ENCODE measurements around the gene DNASE1L2. TPM values are rescaled to one million over a fixed set of nuclear protein-coding genes. Genes with fewer than 3 reads are reported as not detected.

DNASE1L2 gene
- total and polyA plus RNA-seq, 9 donors, result 0.60 to 1.2 (median 0.85) TPM

GRCh38 chr16:2194852-2195321, 41.4 kb upstream of the DNASE1L2 start:
- peaks cover 18% of the 10 kb centered on the region for H3K4me1 ChIP-seq (ENCODE audit: control insufficient read depth, insufficient read depth, low read length)
- H3K27me3 ChIP-seq (ENCODE audit: control insufficient read depth, insufficient read depth, low read length), result peaks cover 50% of the 10 kb centered on the region
- H3K36me3 ChIP-seq (ENCODE audit: control insufficient read depth, insufficient read depth, low read length), result no peaks in the 10 kb centered on the region
- H3K4me3 ChIP-seq (ENCODE audit: low read length), result no peak overlapping the region
- peak; percentile 57 for DNase-seq
- H3K27ac ChIP-seq (ENCODE audit: low read length), result no peak overlapping the region
- H3K9me3 ChIP-seq (replicated peaks; ENCODE audit: control insufficient read depth, low read depth, low read length), result no peaks in the 10 kb centered on the region
- 26% methylated on average over 5 of the region's 10 CpGs for WGBS (ENCODE audit: insufficient coverage)

GRCh38 chr16:2195322-2196161, 40.7 kb upstream of the DNASE1L2 start:
- WGBS (ENCODE audit: insufficient coverage), result 0% methylated on average over 34 of the region's 49 CpGs
- H3K36me3 ChIP-seq (ENCODE audit: control insufficient read depth, insufficient read depth, low read length), result no peaks in the 10 kb centered on the region

GRCh38 chr16:2196162-2196980, 39.9 kb upstream of the DNASE1L2 start, which contains the start of gene CASKIN1:
TSS of gene CASKIN1 (minus strand) at chr16:2196605. CDS start at chr16:2196432, 173 bp downstream.
- no peaks in the 10 kb centered on the region for H3K36me3 ChIP-seq (ENCODE audit: control insufficient read depth, insufficient read depth, low read length)
- DNase-seq, result no peak
- no peak within 1 kb of the TSS for H3K27ac ChIP-seq (ENCODE audit: low read length)
- peaks cover 50% of the 10 kb centered on the region for H3K27me3 ChIP-seq (ENCODE audit: control insufficient read depth, insufficient read depth, low read length)
- WGBS (ENCODE audit: insufficient coverage), result under 1% methylated on average over 98 of the region's 129 CpGs
- H3K4me3 ChIP-seq (ENCODE audit: low read length), result peak within 1 kb of the TSS; percentile 24
- no peaks in the 10 kb centered on the region for H3K9me3 ChIP-seq (replicated peaks; ENCODE audit: control insufficient read depth, low read depth, low read length)
- H3K4me1 ChIP-seq (ENCODE audit: control insufficient read depth, insufficient read depth, low read length), result peaks cover 18% of the 10 kb centered on the region

More at GRCh38 chr16:2195322-2196161, 40.7 kb upstream of the DNASE1L2 start:
- Histone ChIP-seq H3K4me1 (ENCODE audit: control insufficient read depth, insufficient read depth, low read length) (peaks cover 18% of the 10 kb centered on the region), H3K9me3 (replicated peaks; ENCODE audit: control insufficient read depth, low read depth, low read length) (no peaks in the 10 kb centered on the region), H3K27me3 (ENCODE audit: control insufficient read depth, insufficient read depth, low read length) (peaks cover 50% of the 10 kb centered on the region), H3K4me3 (ENCODE audit: low read length) (peak overlapping the region; percentile 24), H3K27ac (ENCODE audit: low read length) (no peak overlapping the region)
- no peak for DNase-seq

GRCh38 chr16:2196981-2197511, 39.2 kb upstream of the DNASE1L2 start:
- Histone ChIP-seq H3K36me3 (ENCODE audit: control insufficient read depth, insufficient read depth, low read length) (no peaks in the 10 kb centered on the region), H3K4me3 (ENCODE audit: low read length) (no peak overlapping the region), H3K4me1 (ENCODE audit: control insufficient read depth, insufficient read depth, low read length) (peaks cover 18% of the 10 kb centered on the region), H3K27ac (ENCODE audit: low read length) (no peak overlapping the region), H3K27me3 (ENCODE audit: control insufficient read depth, insufficient read depth, low read length) (peaks cover 52% of the 10 kb centered on the region), H3K9me3 (replicated peaks; ENCODE audit: control insufficient read depth, low read depth, low read length) (no peaks in the 10 kb centered on the region)
- 22% methylated on average over 23 of the region's 32 CpGs for WGBS (ENCODE audit: insufficient coverage)
- DNase-seq, result no peak

- H3K36me3 ChIP-seq (ENCODE audit: control insufficient read depth, insufficient read depth, low read length), result no peaks in the 10 kb centered on the region
- no peaks in the 10 kb centered on the region for H3K9me3 ChIP-seq (replicated peaks; ENCODE audit: control insufficient read depth, low read depth, low read length)
- peaks cover 52% of the 10 kb centered on the region for H3K27me3 ChIP-seq (ENCODE audit: control insufficient read depth, insufficient read depth, low read length)
- no peak overlapping the region for H3K27ac ChIP-seq (ENCODE audit: low read length)
- 82% methylated on average over 3 of the region's 6 CpGs for WGBS (ENCODE audit: insufficient coverage)
- DNase-seq, result no peak
- H3K4me1 ChIP-seq (ENCODE audit: control insufficient read depth, insufficient read depth, low read length), result peaks cover 18% of the 10 kb centered on the region
- H3K4me3 ChIP-seq (ENCODE audit: low read length), result no peak overlapping the region
Measured at GRCh38 chr16:2197765-2198164, 38.5 kb upstream of the DNASE1L2 start.

GRCh38 chr16:2198283-2198682, 38.0 kb upstream of the DNASE1L2 start:
- Histone ChIP-seq H3K4me1 (ENCODE audit: control insufficient read depth, insufficient read depth, low read length) (peaks cover 18% of the 10 kb centered on the region), H3K27ac (ENCODE audit: low read length) (no peak overlapping the region), H3K9me3 (replicated peaks; ENCODE audit: control insufficient read depth, low read depth, low read length) (no peaks in the 10 kb centered on the region), H3K36me3 (ENCODE audit: control insufficient read depth, insufficient read depth, low read length) (no peaks in the 10 kb centered on the region), H3K27me3 (ENCODE audit: control insufficient read depth, insufficient read depth, low read length) (peaks cover 52% of the 10 kb centered on the region), H3K4me3 (ENCODE audit: low read length) (no peak overlapping the region)
- no peak for DNase-seq
- WGBS (ENCODE audit: insufficient coverage), result no CpG with 5 or more reads among the region's 4 CpGs

- 44% methylated on average over 5 of the region's 5 CpGs for WGBS (ENCODE audit: insufficient coverage)
- H3K4me1 ChIP-seq (ENCODE audit: control insufficient read depth, insufficient read depth, low read length), result peaks cover 18% of the 10 kb centered on the region
- H3K27me3 ChIP-seq (ENCODE audit: control insufficient read depth, insufficient read depth, low read length), result peaks cover 45% of the 10 kb centered on the region
- no peaks in the 10 kb centered on the region for H3K36me3 ChIP-seq (ENCODE audit: control insufficient read depth, insufficient read depth, low read length)
- no peaks in the 10 kb centered on the region for H3K9me3 ChIP-seq (replicated peaks; ENCODE audit: control insufficient read depth, low read depth, low read length)
- no peak overlapping the region for H3K4me3 ChIP-seq (ENCODE audit: low read length)
- no peak overlapping the region for H3K27ac ChIP-seq (ENCODE audit: low read length)
- DNase-seq, result no peak
Measured at GRCh38 chr16:2199095-2199494, 37.1 kb upstream of the DNASE1L2 start.

GRCh38 chr16:2199621-2200139, 36.6 kb upstream of the DNASE1L2 start:
- H3K9me3 ChIP-seq (replicated peaks; ENCODE audit: control insufficient read depth, low read depth, low read length), result no peaks in the 10 kb centered on the region
- H3K27ac ChIP-seq (ENCODE audit: low read length), result no peak overlapping the region
- H3K36me3 ChIP-seq (ENCODE audit: control insufficient read depth, insufficient read depth, low read length), result no peaks in the 10 kb centered on the region
- WGBS (ENCODE audit: insufficient coverage), result 41% methylated on average over 11 of the region's 14 CpGs
- DNase-seq, result no peak
- peaks cover 16% of the 10 kb centered on the region for H3K4me1 ChIP-seq (ENCODE audit: control insufficient read depth, insufficient read depth, low read length)
- H3K27me3 ChIP-seq (ENCODE audit: control insufficient read depth, insufficient read depth, low read length), result peaks cover 39% of the 10 kb centered on the region
- no peak overlapping the region for H3K4me3 ChIP-seq (ENCODE audit: low read length)

- no peak for DNase-seq
- Histone ChIP-seq H3K9me3 (replicated peaks; ENCODE audit: control insufficient read depth, low read depth, low read length) (no peaks in the 10 kb centered on the region), H3K4me3 (ENCODE audit: low read length) (no peak overlapping the region), H3K4me1 (ENCODE audit: control insufficient read depth, insufficient read depth, low read length) (peaks cover 12% of the 10 kb centered on the region), H3K36me3 (ENCODE audit: control insufficient read depth, insufficient read depth, low read length) (no peaks in the 10 kb centered on the region), H3K27me3 (ENCODE audit: control insufficient read depth, insufficient read depth, low read length) (peaks cover 33% of the 10 kb centered on the region), H3K27ac (ENCODE audit: low read length) (no peak overlapping the region)
- WGBS (ENCODE audit: insufficient coverage), result 90% methylated on average over 3 of the region's 6 CpGs
Measured at GRCh38 chr16:2200313-2200712, 35.9 kb upstream of the DNASE1L2 start.

All from muscle of leg (tissue), 11 donors.